Esophagus squamous epithelium (tissue), 4 donors: ENCODE measurements around the gene RGS6.

Experiments
- CTCF ChIP-seq, 6 experiments: fragments of 450-650 bp in 4 of 6; fragments of 200-600 bp in 2 of 6; sonication (generic) in 2 of 6; IDR thresholded peaks; one replicate each; pipeline ENCODE4 v1.5.1; 2016 to 2019; ENCODE audit warnings: antibody characterized with exemption in 6 of 6, mild to moderate bottlenecking in 4 of 6, moderate library complexity in 4 of 6
- POLR2A ChIP-seq, 4 donors: fragments of 450-650 bp; IDR thresholded peaks; one replicate each; pipeline ENCODE4 v1.6.1; 2017; ENCODE audit warnings: antibody characterized with exemption in 4 of 4, mild to moderate bottlenecking in 4 of 4, moderate library complexity in 3 of 4

DNA sequence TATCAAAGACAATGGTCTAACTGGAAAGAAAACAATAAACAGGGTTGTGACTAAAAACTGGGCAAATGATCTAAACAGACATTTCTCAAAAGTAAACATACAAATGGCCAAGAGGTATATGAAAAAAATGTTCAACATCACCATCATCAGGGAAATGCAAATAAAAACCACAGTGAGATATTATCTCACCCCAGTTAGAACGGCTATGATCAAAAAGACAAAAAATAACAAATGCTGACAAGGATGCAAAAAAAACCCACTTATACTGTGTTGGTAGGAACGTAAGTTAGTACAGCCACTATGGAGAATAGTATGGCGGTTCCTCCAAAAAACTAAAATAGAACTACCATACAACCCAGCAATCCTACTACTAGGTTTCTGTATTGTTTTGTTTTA lies 470.1 kb downstream of the RGS6 start:
- TF ChIP-seq CTCF (IDR thresholded peaks at IDR 0.05) = no peak
- TF ChIP-seq POLR2A (IDR thresholded peaks at IDR 0.05) = no peak
